ENCODE measurements around the gene FRMPD1.

DNA sequence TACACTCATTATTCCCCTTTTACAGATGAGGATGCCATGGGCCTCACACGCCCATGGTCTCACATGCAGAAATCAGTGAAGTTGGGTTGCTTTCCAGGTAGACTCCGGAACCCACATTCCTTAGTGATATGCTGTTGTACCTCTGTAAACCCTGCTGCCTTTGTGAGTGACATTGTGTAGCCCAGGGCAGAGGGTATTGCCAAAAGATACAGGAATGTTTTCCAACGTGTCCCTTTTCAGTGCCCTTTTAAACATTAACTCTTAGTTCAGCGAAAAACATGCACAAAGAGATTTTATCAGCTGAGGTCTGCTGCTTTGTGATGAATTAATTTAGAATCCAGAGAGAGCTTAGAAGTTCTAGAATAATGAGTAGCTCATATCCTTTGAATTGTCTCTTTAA lies 64.5 kb downstream of the FRMPD1 start:
- TF ChIP-seq CTCF (IDR thresholded peaks at IDR 0.05) (no peak), POLR2A (IDR thresholded peaks at IDR 0.05) (no peak)
